Dermis blood vessel endothelial cell (primary cell): ENCODE measurements around the gene TMED10. TPM values are rescaled to one million over a fixed set of nuclear protein-coding genes. Genes with fewer than 3 reads are reported as not detected.
A peak's percentile ranks its signal among the peaks of the same experiment; 100 is the strongest.

Experiments used
- DNase-seq: peaks from one replicate; pipeline ENCODE4 v3.0.0; 2010
- total RNA-seq: library from RNA; depleted of rRNA; stranded (reverse); fragments of >200 nt; gene quantifications from 2 replicates; pipeline ENCODE4 v1.2.3, GENCODE V29; 2014

The TMED10 gene
- total RNA-seq, 1 donor from 2014 or later = 271 TPM

DNA sequence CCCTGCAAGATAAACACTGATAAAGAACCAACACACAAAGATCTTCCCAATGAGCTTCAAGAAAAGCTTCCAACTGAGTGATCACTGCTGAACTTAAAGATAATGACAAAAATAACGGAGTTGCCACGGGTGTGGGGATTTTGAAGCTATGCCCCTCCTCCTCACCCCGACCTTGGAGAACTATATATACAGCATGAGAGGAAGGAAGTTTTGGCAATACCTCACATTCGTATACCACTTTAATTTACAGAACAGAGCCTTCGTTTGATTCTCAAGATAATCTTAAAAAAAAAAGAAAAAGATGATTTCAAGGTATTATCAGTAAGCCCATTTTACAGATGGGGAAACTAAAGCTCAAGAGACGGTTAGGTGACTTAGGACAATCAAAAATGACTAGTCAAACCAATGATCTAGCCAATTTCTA lies 50.3 kb downstream of the TMED10 start:
- peak; percentile 31 for DNase-seq

DNA sequence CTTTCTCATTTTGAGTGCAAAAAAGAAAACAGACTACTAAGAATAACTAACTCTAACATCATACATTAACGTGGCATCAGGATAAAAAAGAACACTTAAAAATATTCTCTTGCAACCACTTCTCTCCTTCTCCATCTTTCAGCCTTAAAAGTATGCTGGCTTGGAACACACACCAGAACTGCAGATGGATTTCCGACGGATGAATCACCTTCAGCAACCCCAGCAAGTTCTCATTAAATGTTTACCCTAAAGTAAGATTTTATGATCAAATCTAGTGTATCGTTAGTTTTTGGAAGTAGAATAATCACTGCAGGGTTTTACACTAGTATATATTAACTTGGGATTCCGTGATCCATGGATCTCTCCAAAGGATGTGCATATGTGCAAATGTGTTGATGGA lies 50.8 kb downstream of the TMED10 start:
- DNase-seq = peak; percentile 62

DNA sequence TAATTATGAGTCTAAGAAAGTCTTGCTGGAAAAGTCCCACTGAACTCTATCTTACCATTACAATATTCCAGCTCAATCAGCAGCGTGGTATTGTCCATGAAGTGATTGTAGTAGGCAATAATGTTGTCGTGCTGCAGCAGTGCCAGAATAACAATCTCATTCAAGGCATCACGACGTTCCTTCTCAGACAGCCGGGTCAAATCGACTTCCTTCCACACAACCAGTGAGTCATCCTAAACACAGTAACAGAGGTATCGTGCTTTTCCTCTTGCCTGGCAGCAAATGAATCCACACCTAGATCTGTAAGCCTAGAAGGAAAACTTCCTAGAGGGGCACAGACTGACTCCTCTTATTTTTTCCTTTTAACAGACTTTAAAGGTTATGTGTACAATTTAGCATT lies 52.4 kb downstream of the TMED10 start:
- peak; percentile 99 for DNase-seq

DNA sequence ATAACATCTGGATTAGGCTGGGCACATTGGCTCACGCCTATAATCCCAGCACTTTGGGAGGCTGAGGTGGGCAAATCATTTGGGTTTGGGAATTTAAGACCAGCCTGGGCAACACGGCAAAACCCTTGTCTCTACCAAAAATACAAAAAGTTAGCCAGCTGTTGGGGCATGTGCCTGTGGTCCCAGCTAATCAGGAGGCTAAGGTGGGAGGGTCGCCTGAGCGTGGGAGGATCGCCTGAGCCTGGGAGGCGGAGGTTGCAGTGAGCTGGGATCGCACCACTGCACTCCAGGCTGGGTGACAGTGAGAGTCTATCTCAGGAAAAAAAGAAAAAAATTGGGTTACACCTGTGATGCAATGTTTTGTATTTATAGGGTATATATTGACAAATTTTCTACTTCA lies 54.9 kb downstream of the TMED10 start:
- DNase-seq = no peak

DNA sequence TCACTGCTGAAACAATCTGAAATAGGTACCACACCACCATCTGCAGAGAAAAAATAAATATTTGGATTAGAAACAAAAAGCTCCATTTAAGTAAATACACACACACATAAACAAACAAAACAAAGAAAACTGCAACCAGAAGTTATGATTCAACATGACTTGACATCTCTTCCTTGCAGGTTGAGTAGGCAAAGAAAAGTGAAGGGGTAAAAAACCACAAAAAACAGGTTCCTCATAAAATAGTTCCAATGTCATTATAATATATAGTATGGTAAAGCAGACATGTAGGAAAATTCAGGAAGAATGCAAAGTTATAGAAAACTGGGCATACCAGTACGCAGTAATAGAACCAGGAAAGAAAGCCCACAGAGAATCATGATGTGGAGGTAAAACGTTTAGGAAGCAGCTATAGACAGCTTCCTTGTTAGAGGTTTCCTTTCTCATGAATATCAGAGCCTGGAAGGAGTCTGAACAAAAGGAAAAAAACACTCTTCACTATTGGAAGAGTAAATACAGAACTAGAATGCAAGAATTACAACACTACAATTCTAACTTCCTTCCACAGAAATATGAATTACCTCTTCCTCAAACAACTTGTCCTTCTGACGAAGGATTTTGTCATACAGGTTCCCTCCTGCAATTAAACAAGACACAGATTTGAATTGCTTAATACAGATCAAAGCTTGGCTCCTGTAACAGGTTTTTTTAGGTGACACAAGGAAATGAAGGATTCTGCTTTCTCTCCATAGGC lies 55.7 kb downstream of the TMED10 start:
- DNase-seq = no peak

DNA sequence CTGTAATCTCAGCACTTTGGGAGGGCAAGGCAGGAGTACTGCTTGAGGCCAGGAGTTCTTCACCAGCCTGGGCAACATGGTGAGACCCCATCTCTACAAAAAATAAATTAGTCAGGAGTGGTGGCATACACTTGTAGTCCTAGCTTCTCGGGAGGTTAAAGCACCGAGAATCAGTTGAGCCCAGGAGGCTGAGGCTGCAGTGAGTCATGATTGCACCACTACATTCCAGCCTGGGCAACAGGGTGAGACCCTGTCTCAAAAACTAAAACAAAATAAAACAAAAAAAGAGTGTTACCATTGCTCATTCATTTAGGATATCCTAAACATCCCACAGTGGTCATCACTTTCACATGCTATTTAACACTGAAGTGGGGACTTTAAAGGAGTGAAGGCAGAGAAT lies 57.4 kb downstream of the TMED10 start:
- DNase-seq = no peak

DNA sequence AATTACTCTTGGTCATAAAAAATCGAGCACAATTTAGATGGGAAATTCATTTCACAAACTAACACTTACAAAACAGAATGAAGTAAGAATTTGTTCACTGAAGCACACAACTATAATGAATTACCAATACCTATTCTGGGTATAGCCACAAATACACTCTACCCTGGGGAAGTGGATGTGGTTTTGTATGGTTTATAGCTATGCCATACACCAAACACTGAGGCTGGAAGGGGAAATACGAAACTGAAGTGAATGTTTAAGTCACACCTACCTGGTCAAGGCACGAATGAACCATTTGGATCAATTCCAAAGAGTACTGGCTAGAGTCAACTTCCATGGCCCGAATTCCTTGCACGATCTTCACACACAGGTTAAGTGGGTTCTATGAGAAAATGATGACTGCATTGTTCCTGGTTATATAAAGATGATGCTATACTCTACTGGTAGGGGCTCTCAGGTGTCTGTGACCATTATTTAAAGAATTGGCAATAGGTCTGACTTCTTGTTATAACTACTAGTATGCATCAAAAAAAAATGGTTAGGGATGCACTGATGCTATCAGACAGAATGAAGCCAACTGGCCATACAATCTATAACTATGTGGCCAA lies 62.4 kb downstream of the TMED10 start:
- DNase-seq = no peak

DNA sequence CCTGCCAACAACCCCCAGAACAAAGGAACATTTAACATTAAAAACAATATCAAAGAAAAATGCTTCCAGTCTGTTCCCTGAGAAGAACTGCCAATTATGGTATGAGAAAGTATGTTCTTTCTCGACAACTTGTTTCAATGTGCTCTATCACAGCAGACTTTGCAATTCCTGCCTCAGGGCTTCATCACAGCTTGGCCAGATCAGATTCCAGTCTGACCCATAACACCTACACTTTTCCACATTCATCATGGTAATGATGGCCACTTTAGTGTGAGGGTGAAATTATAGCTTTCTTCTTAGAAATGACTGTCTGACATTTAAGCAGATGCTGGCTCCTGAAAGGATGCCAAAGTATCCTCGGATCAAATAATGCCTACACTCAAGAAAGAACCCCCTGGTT lies 66.5 kb downstream of the TMED10 start:
- DNase-seq = no peak

DNA sequence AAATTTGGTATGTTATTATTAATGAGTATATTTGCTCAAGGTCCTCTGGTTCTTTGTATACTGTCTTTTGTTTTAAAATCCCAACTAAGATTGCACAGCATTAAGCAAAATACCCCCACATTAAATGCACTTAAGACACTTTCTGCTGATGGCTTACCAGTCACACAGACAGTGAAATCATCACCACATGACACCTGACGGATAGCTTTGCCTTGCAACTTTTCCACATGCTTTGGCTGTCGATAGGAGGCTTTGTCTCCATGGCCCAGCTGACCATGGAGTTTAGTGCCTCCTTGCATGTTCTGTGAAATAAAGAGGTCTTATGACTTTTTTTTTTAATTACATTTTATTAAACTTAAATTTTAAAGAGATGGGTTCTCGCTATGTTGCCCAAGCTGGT lies 69.2 kb downstream of the TMED10 start:
- no peak for DNase-seq

DNA sequence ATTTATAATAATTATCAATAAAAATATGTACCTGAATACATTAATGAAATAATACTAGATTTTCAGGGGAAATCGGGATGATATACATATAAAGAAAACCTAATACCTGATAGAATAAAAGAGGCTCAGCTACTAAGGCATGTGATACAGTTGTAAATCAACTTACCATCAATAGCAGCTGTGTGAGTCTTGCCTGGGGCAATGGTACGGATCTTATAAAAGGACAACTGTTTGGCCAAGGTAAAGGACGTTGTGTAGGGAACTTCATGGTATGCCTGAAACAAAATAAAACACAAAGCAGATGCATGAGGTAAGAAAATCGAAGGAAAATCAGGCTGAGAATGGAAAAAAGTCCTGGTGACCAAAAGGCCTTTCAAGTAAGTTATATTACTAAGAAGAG lies 74.9 kb downstream of the TMED10 start:
- no peak for DNase-seq

DNA sequence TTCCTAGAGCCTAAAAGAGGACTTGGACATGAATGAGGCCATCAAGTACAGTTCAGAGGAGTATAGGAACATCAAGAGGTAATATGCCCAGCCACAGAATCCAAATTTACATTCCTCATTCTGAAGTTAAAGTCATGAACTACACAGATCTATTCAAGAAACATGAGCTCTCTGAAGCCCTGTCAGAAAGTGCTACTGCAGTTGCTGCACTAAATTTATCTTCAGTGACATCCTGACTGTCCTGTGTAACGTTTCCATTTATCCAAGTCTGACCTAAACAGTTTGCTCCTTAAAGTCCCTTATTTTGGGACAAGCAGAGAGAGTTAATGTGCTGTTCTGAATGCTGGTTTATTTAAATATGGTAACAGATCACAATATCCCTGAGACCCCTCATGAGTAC lies 77.7 kb downstream of the TMED10 start:
- DNase-seq = no peak

DNA sequence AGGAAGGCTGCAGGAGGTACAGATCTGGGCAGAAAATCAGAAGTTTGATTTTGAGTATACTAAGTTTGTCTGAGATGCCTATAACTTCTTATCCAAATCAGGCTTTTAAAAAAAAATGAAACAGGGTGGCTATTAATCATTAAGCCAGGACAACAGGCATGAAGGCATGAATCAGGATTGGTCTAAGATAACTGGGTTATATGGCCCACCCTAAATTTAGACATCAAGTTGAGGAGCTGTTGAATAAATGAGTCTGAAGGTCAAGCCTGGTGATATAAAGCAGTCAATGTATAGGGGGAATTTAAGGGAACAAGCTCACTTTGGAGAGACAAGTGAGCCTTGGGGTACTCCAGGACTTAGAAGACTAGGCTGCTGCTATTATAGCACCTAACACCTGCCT lies 78.2 kb downstream of the TMED10 start:
- DNase-seq = no peak

DNA sequence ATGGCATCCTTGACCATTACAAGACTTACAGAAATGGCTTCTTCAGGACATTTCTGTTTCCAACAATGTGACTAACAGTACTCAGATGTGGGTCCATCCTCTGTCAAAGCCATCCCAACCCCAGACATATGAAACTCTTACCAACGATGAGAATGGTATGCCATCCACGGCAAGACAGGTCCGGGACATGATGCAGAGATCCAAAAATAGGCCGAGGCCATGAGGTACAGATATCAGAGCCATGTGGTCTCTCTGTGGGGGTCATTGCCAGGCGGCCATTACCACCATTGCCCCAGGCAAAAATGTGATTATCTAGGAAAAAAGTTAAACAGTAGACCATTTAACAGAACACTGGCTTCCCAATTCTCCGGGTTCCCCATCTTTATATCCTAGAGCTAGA lies 79.5 kb downstream of the TMED10 start:
- no peak for DNase-seq

DNA sequence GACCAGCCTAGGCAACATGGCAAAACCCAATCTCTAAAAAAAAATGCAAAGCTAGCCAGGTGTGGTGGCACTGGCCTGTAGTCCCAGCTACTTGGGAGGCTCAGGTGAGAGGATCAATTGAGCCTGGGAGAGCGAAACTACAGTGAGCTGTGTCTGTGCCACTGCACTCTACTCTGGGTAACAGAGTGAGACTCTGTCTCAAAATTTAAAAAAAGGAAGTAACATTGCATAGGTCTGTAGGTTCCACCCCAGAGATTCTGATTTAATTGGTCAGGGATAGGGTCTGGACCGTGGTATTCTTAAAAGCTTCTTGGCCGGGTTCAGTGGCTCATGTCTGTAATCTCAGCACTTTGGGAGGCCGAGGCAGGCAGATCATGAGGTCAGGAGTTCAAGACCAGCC lies 80.7 kb downstream of the TMED10 start:
- no peak for DNase-seq

DNA sequence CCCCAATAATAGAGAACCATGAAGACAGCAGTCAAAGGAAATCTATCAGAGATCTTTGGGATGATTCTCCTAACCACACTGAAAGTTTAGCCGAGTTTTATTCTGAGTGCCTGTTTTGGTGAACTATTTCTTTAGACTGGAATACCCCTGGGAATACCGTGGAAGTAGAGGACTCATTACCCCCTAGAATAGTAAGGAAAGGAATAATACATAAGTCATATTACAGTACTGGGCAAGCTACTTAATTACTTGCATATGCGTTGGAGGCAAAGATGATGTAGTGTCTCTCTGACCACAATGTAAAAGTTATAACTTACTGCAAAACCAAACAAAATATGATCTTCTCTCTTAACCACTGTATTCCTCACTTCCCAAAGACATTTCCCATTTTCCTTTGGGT lies 81.5 kb downstream of the TMED10 start:
- no peak for DNase-seq

DNA sequence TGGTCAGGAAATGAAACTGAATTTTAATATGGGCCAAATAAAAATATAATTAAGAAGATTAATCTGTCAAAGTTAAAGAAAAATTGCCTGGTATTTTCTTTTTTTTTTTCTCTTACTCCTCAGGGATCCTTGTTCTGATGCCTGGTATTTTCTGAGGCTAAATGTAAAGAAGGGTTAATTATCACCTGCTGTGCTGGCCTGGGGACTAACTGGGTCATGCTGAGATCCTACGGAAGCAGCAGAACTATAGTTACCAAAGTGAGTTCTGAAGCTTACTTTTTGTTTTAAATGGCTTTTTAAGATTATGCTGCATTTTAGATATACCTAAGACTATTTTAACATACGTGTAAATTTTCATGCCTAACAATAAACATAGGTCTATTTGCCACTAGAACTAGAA lies 83.7 kb downstream of the TMED10 start:
- DNase-seq = no peak

DNA sequence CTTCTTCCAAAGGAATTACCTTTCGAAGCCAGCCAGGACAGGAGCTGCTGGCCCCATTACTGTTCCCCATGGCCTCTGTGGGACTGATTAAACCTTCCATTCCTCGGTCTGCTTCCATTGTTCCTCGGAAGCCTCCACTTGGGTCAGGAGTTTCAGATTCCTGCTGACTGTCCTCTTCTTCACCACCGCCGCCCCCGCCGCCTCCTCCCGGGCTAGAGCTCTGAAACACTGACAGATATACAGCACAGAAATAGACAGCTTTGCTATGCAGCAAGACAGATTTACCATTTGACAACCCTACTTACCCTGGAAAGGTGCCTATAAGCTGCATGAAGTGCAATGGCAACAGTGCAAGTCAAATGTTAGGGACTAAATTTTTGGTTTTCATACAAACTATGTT lies 85.2 kb downstream of the TMED10 start:
- DNase-seq = no peak

DNA sequence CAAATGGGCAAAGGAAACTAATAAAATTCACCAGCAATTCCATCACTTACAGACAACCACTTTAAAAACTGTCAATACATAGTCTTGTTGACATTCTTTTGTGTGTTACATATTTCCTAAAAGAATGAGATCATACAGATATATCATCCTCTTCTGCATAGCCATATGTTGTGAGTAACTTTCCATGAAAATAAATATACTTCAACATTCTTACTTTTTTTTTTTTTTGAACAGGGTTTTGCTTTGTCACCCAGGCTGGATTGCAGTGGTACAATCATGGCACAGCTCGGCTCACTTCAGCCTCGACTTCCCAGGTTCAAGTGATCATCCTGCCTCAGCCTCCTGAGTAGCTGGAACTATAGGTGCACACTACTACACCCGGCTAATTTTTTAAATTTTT lies 86.1 kb downstream of the TMED10 start:
- DNase-seq = peak; percentile 20

DNA sequence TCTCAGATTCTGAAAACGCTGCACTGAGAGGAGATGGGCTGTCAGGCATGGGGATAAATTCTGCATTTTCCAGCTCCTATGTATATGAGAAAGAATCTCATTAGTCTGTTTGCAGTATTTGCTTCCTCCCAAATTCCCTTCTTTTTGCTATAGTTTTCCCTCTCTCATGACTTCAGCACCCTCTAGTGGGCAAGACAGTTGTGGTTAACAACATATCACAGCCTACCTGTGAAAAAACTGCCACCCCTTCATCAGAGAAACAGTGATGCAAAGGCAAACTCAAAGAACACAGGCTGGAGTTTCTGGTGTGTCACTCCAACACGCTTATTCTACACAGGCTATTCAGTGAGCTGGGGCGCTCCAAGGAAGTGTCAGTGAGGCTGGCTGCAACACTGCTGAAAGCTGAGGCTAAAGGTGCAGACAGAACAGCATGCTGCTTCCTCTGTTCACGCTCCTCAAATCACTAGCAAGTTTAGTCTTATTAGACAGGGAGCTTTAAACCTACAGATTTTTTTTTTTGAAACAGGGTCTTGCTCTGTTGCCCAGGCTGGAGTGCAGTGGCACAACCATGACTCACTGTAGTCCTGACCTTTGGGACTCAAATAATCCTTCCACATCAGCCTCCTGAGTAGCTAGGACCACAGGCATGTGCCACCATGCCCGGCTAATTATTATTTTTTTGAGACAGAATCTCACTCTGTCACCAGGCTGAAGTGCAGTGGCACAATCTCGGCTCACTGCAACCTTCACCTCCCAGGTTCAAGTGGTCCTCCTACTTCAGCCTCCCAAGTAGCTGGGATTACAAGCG lies 87.6 kb downstream of the TMED10 start:
- DNase-seq = peak; percentile 78

DNA sequence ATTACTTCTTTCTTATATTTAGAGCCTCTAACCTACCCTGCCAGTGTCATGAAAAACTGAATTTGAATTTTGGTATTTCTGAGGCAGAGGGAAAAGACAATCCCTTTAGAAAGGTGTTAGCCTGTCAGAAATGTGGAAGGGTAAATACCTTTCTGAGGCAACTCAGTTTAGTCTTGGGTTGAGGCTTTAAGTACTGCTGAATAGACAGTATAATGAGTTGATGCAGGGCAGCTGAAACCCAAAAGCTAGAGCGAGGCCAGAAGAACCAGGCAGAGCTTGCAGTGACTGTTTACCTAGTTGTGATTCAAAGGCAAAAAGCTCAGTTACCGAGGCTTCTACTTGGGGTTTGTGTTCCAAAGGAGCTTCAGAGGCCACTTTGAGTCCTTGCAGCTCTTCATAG lies 88.3 kb downstream of the TMED10 start:
- no peak for DNase-seq

DNA sequence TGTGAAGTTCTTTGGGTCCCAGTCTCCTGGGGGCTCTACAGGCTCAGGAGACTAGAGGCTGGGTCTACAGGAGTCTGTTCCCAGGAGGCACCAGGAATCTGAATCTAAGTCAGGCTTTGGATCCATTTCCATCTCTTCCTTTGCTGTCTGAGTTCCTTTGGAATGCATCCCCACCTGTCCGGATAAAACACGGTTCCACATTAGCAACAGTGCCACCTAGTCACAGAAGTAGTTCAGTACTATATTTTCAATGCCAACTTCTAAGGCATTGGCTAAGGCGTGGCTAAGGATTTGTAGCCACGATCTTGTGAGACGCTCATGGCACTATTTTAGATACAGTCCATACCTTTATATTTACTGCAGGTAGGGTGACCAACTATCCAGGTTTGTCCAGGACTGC lies 91.9 kb downstream of the TMED10 start:
- peak; percentile 69 for DNase-seq

DNA sequence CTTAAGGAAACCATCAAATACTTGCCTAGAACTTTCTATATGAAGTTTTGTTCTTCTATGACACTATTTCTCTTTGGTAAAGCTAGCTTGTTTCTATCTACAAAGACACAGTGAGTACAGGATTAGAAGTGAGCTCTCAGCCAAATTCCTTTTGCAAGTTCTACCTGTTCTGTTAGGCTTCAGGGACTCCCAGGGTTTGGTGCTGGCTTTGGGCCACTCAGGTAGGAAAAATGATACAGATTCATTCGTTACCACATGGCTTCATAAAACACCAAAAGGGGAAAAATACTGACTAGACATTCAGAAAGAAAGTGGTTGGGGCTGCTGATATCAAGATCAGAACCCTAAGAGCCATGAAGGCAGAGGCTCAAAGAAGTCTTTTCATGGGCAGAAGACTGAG lies 93.1 kb downstream of the TMED10 start:
- DNase-seq = no peak

DNA sequence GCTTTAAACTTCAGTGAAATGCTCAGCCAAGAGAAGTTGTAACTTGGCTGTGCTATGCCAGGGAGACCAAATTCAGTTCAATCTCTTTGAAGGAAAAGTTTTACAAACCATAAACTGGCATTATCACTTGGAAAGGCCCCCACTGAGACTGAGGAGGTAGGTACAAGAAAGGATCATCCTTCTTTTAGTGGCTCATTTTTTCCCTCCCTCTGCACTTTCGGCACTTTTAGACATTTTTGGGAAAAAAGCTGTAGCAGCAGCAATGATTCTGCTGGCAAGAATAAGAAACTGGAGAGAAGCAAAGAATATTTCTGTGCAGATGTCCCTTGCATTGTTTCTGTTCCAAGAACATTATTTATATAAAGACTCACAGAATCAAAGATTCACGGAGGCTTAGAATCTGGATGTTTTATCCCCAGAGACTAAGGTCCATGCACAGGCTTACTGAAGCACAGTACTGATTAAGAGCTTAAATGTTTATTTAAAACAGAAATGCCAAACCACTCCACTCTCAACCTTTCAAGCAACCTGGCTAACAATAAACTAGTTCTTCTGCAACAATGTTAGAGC lies 94.7 kb downstream of the TMED10 start:
- no peak for DNase-seq
